Measurements from ENCODE around the gene DIS3L2. TPM values are rescaled to one million over a fixed set of nuclear protein-coding genes. Genes with fewer than 3 reads are reported as not detected.

DIS3L2 gene
- total RNA-seq, 1 experiment from 2014 or later: 28.5 TPM

- no peaks in the 10 kb centered on the region for H3K9me3 Mint-ChIP-seq
- ChIA-PET POLR2A (no interaction called here), CTCF (no interaction called here)
- ATAC-seq (no peak), DNase-seq (ENCODE audit: low spot score) (no peak)
- H3K4me3 Mint-ChIP-seq: no peak overlapping the region
- no peaks in the 10 kb centered on the region for H3K36me3 Mint-ChIP-seq
- H3K27me3 Mint-ChIP-seq (ENCODE audit: low read depth): no peaks in the 10 kb centered on the region
- no peaks in the 10 kb centered on the region for H3K4me1 Mint-ChIP-seq
- no peak overlapping the region for H3K27ac Mint-ChIP-seq
- TF ChIP-seq ESRRA (CRISPR knock-in tag; IDR thresholded peaks at IDR 0.05; ENCODE audit: borderline replicate concordance) (no peak), CTCF (IDR thresholded peaks at IDR 0.05) (no peak), ZNF138 (CRISPR knock-in tag; conservative IDR thresholded peaks at IDR 0.05) (no peak), CREM (CRISPR knock-in tag; IDR thresholded peaks at IDR 0.05) (no peak), MXD4 (CRISPR knock-in tag; IDR thresholded peaks at IDR 0.05; ENCODE audit: borderline replicate concordance) (no peak), ZBTB43 (CRISPR knock-in tag; IDR thresholded peaks at IDR 0.05) (no peak), FOXP4 (CRISPR knock-in tag; IDR thresholded peaks at IDR 0.05) (no peak), MAX (CRISPR knock-in tag; IDR thresholded peaks at IDR 0.05) (no peak), ZSCAN18 (CRISPR knock-in tag; IDR thresholded peaks at IDR 0.05) (no peak)
These were observed 25.0 kb upstream of the DIS3L2 start for GRCh38 chr2:231936491-231936890.

GRCh38 chr2:231937057-231937456, 24.5 kb upstream of the DIS3L2 start:
- CTCF ChIA-PET: no interaction called here
- no peak for TF ChIP-seq ZNF425 (CRISPR knock-in tag; conservative IDR thresholded peaks at IDR 0.05)
- no peak for TF ChIP-seq IRF1 (CRISPR knock-in tag; IDR thresholded peaks at IDR 0.05)
- TF ChIP-seq MYBL2 (CRISPR knock-in tag; IDR thresholded peaks at IDR 0.05): no peak
- TF ChIP-seq SMAD3 (CRISPR knock-in tag; IDR thresholded peaks at IDR 0.05; ENCODE audit: borderline replicate concordance): no peak
- no peak for TF ChIP-seq ZBTB43 (CRISPR knock-in tag; IDR thresholded peaks at IDR 0.05)
- no peak for TF ChIP-seq SP1 (CRISPR knock-in tag; conservative IDR thresholded peaks at IDR 0.05)
- TF ChIP-seq ERG (CRISPR knock-in tag; IDR thresholded peaks at IDR 0.05): no peak
- TF ChIP-seq ZNF121 (CRISPR knock-in tag; IDR thresholded peaks at IDR 0.05): no peak
- no peak for TF ChIP-seq ZNF416 (CRISPR knock-in tag; IDR thresholded peaks at IDR 0.05)
- no peak for TF ChIP-seq NR2C2 (CRISPR knock-in tag; IDR thresholded peaks at IDR 0.05)
- TF ChIP-seq ZNF281 (CRISPR knock-in tag; IDR thresholded peaks at IDR 0.05): no peak
- no peak for TF ChIP-seq OVOL2 (CRISPR knock-in tag; IDR thresholded peaks at IDR 0.05; ENCODE audit: borderline replicate concordance)
- no peak for TF ChIP-seq TEAD4 (CRISPR knock-in tag; IDR thresholded peaks at IDR 0.05)

More at GRCh38 chr2:231937057-231937456, 24.5 kb upstream of the DIS3L2 start:
- POLR2A ChIA-PET: no interaction called here
- Mint-ChIP-seq H3K4me3 (no peak overlapping the region), H3K27ac (no peak overlapping the region), H3K27me3 (ENCODE audit: low read depth) (no peaks in the 10 kb centered on the region), H3K36me3 (no peaks in the 10 kb centered on the region), H3K4me1 (no peaks in the 10 kb centered on the region), H3K9me3 (no peaks in the 10 kb centered on the region)
- ATAC-seq (no peak), DNase-seq (ENCODE audit: low spot score) (no peak)

All from WTC11 (cell line).